ENCODE data around the gene IL33.

DNA sequence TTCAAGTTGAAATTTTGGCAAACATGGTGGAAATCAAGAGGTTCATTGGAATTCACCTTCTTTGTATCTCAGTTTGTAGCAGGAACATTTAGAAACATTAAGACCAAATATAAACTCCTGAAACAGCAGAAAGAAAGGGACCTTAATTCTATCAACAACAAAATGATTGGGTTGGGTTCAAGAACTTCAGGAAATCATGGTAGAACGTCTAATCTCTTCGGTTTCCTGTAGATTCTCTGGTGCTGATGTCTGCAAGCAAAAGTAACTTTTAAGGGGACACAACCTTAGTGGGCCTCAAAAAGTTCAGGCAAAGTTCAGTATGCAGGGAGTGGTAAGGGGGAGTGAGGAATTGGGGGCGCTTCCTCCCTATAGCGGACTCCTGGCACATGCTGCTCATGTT lies 3.4 kb downstream of the IL33 start:
- TF ChIP-seq EZH2 (IDR thresholded peaks at IDR 0.05; ENCODE audit: insufficient read depth, poor library complexity, severe bottlenecking) = no peak
- no peak for TF ChIP-seq EZH2phosphoT487 (IDR thresholded peaks at IDR 0.05; ENCODE audit: insufficient read depth, low read depth)
